Right lobe of liver (tissue), 6 donors: ENCODE measurements around the gene KLF13. TPM values are rescaled to one million over a fixed set of nuclear protein-coding genes. Genes with fewer than 3 reads are reported as not detected.
A peak's percentile ranks its signal among the peaks of the same experiment; 100 is the strongest.
"Not testable (repeated sequence)": the region's sequence is repeated elsewhere in the genome, so short reads cannot be mapped to it uniquely, and the experiment has no call there.

Experiments used
- ATAC-seq, 4 donors: fragments of 200-7000 bp; cut with Tn5 transposase; one replicate each; pipeline ENCODE4 v1.9.1; 2020; ENCODE audit warnings: mild to moderate bottlenecking in 4 of 4, moderate library complexity in 4 of 4
- DNase-seq, 3 donors: peaks; one replicate each; pipeline ENCODE4 v3.0.0-alpha.2; 2020
- H3K27ac ChIP-seq, 3 donors: fragments of 200-600 bp; one replicate each; pipeline ENCODE4 v1.8.0; 2022
- H3K27me3 ChIP-seq, 2 donors: fragments of 200-600 bp; one replicate each; pipeline ENCODE4 v1.8.0; 2022
- H3K36me3 ChIP-seq, 4 donors: fragments of 200-600 bp; sonication (generic) in 1 of 4; one replicate each; pipeline versions ENCODE4 v1.5.1 to v1.8.0; 2017 to 2022; ENCODE audit warnings: control low read depth in 1 of 4
- H3K4me1 ChIP-seq, 4 donors: fragments of 200-600 bp; sonication (generic) in 1 of 4; one replicate each; pipeline versions ENCODE4 v1.5.1 to v1.8.0; 2017 to 2022; ENCODE audit warnings: control low read depth in 1 of 4
- H3K4me3 ChIP-seq, 3 donors: fragments of 200-600 bp; one replicate each; pipeline ENCODE4 v1.8.0; 2022
- H3K9me3 ChIP-seq, 4 donors: fragments of 200-600 bp; sonication (generic) in 1 of 4; one replicate each; pipeline versions ENCODE4 v1.5.1 to v1.8.0; 2017 to 2022; ENCODE audit warnings: control low read depth in 1 of 4
- POLR2A ChIP-seq: fragments of 450-650 bp; IDR thresholded peaks from one replicate; pipeline ENCODE4 v1.6.1; 2017; ENCODE audit warnings: antibody characterized with exemption, mild to moderate bottlenecking
- WGBS: methylation state at CpG from one replicate; pipeline ENCODE4 v1.1.6; 2018; ENCODE audit warnings: low coverage, low lambda C conversion rate; ENCODE audit not compliant: insufficient coverage; ENCODE audit errors: missing lambda C conversion rate; 5-methylcytosine and 5-hydroxymethylcytosine counted together
- intact Hi-C, 2 donors: fragments of 100-400 bp; cut with DNase I; formaldehyde crosslinking; loops; one replicate each; pipeline versions ENCODE4 v1.11.2 to v1.14.1; 2022
- total RNA-seq, 6 experiments: library from RNA; depleted of rRNA in 2 of 6; stranded (reverse); fragments of >200 nt in 2 of 6; fragmentation: NEBNext Ultra II Directional in 3 of 6; extraction: Animal tissue kit (Norgen Biotek cat#: 25700) in 3 of 6; gene quantifications; one replicate each; pipeline versions ENCODE4 v1.1.0 to v1.2.4, GENCODE V29; 2016 to 2023
- TF ChIP-seq, protein P1 (sequence below), 4 donors: fragments of 200-600 bp in 3 of 4; fragments of 450-650 bp in 1 of 4; IDR thresholded peaks; one replicate each; pipeline versions ENCODE4 v1.5.1 to v1.8.0; 2016 to 2022; ENCODE audit warnings: antibody characterized with exemption in 4 of 4, mild to moderate bottlenecking in 2 of 4
- donor health status: DM: no; HTN: yes; CAD: no.
- donor health status: DM: no; HTN: no; CAD: no.
- donor health status: DM: no; HTN: no; CAD: no.
- donor health status: DM: no; HTN: yes; CAD: no.
- donor health status: DM: no; HTN: yes; CAD: no.

KLF13 gene
- total RNA-seq, 6 experiments from 2014 or later: 22.7 to 66.2 (median 28.5) TPM

GRCh38 chr15:31352339-31352751, 25.7 kb downstream of the KLF13 start:
- Histone ChIP-seq H3K27ac (peak overlapping the region in 2 of 3 donors; percentile 69 to 81), H3K9me3 (no peaks in the 10 kb centered on the region), H3K4me3 (no peak overlapping the region), H3K36me3 (no peaks in the 10 kb centered on the region), H3K27me3 (no peaks in the 10 kb centered on the region), H3K4me1 (peaks cover 0 to 52% (median 25%) of the 10 kb centered on the region in 4 donors)
- peak; percentile 67 to 76 (median 76) for ATAC-seq
- WGBS: 0% methylated on average over 1 of the region's 8 CpGs
- intact Hi-C loops: no loop called here
- peak; percentile 65 to 89 (median 87) for DNase-seq
- no peak for TF ChIP-seq POLR2A

- DNase-seq (peak in 1 of 3 donors; percentile 55), ATAC-seq (peak; percentile 28 to 52 (median 46))
- TF ChIP-seq, protein P1, sequence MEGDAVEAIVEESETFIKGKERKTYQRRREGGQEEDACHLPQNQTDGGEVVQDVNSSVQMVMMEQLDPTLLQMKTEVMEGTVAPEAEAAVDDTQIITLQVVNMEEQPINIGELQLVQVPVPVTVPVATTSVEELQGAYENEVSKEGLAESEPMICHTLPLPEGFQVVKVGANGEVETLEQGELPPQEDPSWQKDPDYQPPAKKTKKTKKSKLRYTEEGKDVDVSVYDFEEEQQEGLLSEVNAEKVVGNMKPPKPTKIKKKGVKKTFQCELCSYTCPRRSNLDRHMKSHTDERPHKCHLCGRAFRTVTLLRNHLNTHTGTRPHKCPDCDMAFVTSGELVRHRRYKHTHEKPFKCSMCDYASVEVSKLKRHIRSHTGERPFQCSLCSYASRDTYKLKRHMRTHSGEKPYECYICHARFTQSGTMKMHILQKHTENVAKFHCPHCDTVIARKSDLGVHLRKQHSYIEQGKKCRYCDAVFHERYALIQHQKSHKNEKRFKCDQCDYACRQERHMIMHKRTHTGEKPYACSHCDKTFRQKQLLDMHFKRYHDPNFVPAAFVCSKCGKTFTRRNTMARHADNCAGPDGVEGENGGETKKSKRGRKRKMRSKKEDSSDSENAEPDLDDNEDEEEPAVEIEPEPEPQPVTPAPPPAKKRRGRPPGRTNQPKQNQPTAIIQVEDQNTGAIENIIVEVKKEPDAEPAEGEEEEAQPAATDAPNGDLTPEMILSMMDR (IDR thresholded peaks at IDR 0.05): no peak
- no peak for TF ChIP-seq POLR2A
- intact Hi-C loops: no loop called here
- Histone ChIP-seq H3K4me1 (peaks cover 0 to 52% (median 29%) of the 10 kb centered on the region in 4 donors), H3K4me3 (no peak overlapping the region), H3K36me3 (no peaks in the 10 kb centered on the region), H3K27me3 (no peaks in the 10 kb centered on the region), H3K9me3 (no peaks in the 10 kb centered on the region), H3K27ac (peak overlapping the region; percentile 48 to 81 (median 69))
- 9% methylated on average over 5 of the region's 14 CpGs for WGBS
Measured at GRCh38 chr15:31352911-31353811, 26.5 kb downstream of the KLF13 start.

GRCh38 chr15:31353931-31354330, 27.3 kb downstream of the KLF13 start:
- peak in 2 of 3 donors; percentile 88 to 93 for DNase-seq
- intact Hi-C loops: no loop called here

DNA sequence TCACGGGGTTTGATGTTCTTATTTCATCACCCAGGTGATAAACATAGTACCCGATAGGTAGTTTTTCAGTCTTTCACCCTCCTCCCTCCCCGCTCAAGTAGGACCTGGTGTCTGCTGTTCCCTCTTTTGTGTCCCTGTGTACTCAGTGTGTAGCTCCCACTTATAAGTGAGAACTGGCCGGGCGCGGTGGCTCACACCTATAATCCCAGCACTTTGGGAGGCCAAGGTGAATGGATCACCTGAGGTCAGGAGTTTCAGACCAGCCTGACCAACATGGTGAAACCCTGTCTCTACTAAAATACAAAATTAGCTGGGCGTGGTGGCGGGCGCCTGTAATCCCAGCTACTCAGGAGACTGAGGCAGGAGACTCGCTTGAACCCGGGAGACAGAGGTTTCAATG, 29.5 kb downstream of the KLF13 start:
- peaks cover 2 to 76% (median 35%) of the 10 kb centered on the region in 4 donors for H3K4me1 ChIP-seq
- 99% methylated on average over 7 of the region's 11 CpGs for WGBS
- H3K36me3 ChIP-seq, H3K9me3 ChIP-seq, H3K27me3 ChIP-seq, intact Hi-C loops, H3K4me3 ChIP-seq, H3K27ac ChIP-seq, DNase-seq, ATAC-seq: not testable (repeated sequence)

More at GRCh38 chr15:31353931-31354330, 27.3 kb downstream of the KLF13 start:
- Histone ChIP-seq H3K27me3 (no peaks in the 10 kb centered on the region), H3K9me3 (no peaks in the 10 kb centered on the region), H3K27ac (peak overlapping the region; percentile 48 to 81 (median 69)), H3K4me3 (no peak overlapping the region), H3K36me3 (no peaks in the 10 kb centered on the region), H3K4me1 (peaks cover 0 to 60% (median 30%) of the 10 kb centered on the region in 4 donors)
- no peak for TF ChIP-seq POLR2A
- TF ChIP-seq, protein P1 (IDR thresholded peaks at IDR 0.05): no peak
- 13% methylated on average over 3 of the region's 4 CpGs for WGBS
- ATAC-seq: peak; percentile 59 to 85 (median 76)

DNA sequence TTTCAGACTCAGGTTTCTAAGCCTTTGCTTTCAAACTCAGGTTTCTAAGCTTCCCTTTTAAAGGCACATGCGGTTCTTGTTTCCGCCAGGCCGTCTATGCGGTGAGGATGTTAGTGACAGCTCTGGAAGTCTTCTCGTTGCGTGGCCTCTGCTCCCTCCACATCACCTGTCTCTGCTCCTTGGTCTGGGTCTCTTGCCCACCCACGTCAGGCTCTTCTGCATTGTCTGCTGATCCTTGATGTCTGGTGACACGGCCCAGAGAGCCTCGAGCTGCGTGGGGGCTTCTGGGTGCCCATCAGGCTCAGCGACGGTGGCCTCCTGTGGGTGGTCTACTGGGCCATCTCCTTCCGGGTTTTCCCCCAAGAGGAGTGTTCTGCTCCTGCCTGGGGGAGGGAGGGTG, 30.5 kb downstream of the KLF13 start:
- DNase-seq: no peak
- 56% methylated on average over 8 of the region's 13 CpGs for WGBS

More for the DNA sequence above, 30.5 kb downstream of the KLF13 start:
- Histone ChIP-seq H3K27ac (peak overlapping the region in 1 of 3 donors; percentile 91), H3K27me3 (no peaks in the 10 kb centered on the region), H3K4me3 (no peak overlapping the region), H3K36me3 (no peaks in the 10 kb centered on the region), H3K9me3 (no peaks in the 10 kb centered on the region), H3K4me1 (peaks cover 3 to 76% (median 35%) of the 10 kb centered on the region in 4 donors)
- intact Hi-C loops: no loop called here
- TF ChIP-seq POLR2A: no peak
- TF ChIP-seq, protein P1 (IDR thresholded peaks at IDR 0.05): no peak
- ATAC-seq: no peak
